Osteoblast (primary cell): ENCODE results near the gene GFPT2. TPM values are rescaled to one million over a fixed set of nuclear protein-coding genes. Genes with fewer than 3 reads are reported as not detected.
"Not testable (repeated sequence)": the region's sequence is repeated elsewhere in the genome, so short reads cannot be mapped to it uniquely, and the experiment has no call there.

Source experiments
- DNase-seq: peaks from one replicate; pipeline ENCODE4 v3.0.0; 2011; ENCODE audit warnings: low spot score, mixed read lengths; ENCODE audit not compliant: insufficient read length; ENCODE audit errors: missing footprints
- H2AFZ ChIP-seq: 2 replicates; pipeline ENCODE4 v1.6.0; 2011; ENCODE audit warnings: mild to moderate bottlenecking, low read length
- H3K27ac ChIP-seq: 2 replicates; pipeline ENCODE4 v1.5.1; 2011; ENCODE audit warnings: mild to moderate bottlenecking, low read depth, low read length, moderate library complexity
- H3K27me3 ChIP-seq: 2 replicates; pipeline ENCODE4 v1.6.0; 2012; ENCODE audit warnings: mild to moderate bottlenecking, control low read depth, inconsistent platforms, low read length, moderate library complexity; ENCODE audit not compliant: insufficient read depth
- H3K36me3 ChIP-seq: 2 replicates; pipeline ENCODE4 v1.5.1; 2011; ENCODE audit warnings: mild to moderate bottlenecking, low read length, control low read depth, moderate library complexity; ENCODE audit not compliant: insufficient read depth
- H3K4me1 ChIP-seq: 2 replicates; pipeline ENCODE4 v1.5.1; 2011; ENCODE audit warnings: mild to moderate bottlenecking, low read length, control low read depth, moderate library complexity; ENCODE audit not compliant: insufficient read depth
- H3K4me2 ChIP-seq: 2 replicates; pipeline ENCODE4 v1.6.0; 2011; ENCODE audit warnings: mild to moderate bottlenecking, low read length; ENCODE audit not compliant: insufficient read depth
- H3K4me3 ChIP-seq: fragments of 200-600 bp; sonication (generic); 3 replicates; pipeline ENCODE4 v1.5.1; 2012; ENCODE audit warnings: mild to moderate bottlenecking, low read length, inconsistent platforms; ENCODE audit not compliant: insufficient read depth
- H3K79me2 ChIP-seq: 2 replicates; pipeline ENCODE4 v1.6.0; 2012; ENCODE audit warnings: mild to moderate bottlenecking, low read length, control low read depth, inconsistent platforms; ENCODE audit not compliant: insufficient read depth
- H3K9me3 ChIP-seq: 2 replicates; pipeline ENCODE4 v1.5.1; 2011; ENCODE audit warnings: low read depth, low read length, control low read depth
- H4K20me1 ChIP-seq: 2 replicates; pipeline ENCODE4 v1.6.0; 2012; ENCODE audit warnings: mild to moderate bottlenecking, low read length, control low read depth; ENCODE audit not compliant: insufficient read depth
- total RNA-seq: library from RNA; depleted of rRNA; stranded (reverse); fragments of >200 nt; gene quantifications from 2 replicates; pipeline ENCODE4 v1.2.3, GENCODE V29; 2012
- TF ChIP-seq, protein P1 (sequence below): IDR thresholded peaks from 2 replicates; pipeline ENCODE4 v1.5.1; 2011; ENCODE audit warnings: mild to moderate bottlenecking, low read depth, low read length, moderate library complexity; ENCODE audit errors: extremely low read depth

GFPT2 gene
- total RNA-seq, 1 donor, result 30.4 TPM

DNA sequence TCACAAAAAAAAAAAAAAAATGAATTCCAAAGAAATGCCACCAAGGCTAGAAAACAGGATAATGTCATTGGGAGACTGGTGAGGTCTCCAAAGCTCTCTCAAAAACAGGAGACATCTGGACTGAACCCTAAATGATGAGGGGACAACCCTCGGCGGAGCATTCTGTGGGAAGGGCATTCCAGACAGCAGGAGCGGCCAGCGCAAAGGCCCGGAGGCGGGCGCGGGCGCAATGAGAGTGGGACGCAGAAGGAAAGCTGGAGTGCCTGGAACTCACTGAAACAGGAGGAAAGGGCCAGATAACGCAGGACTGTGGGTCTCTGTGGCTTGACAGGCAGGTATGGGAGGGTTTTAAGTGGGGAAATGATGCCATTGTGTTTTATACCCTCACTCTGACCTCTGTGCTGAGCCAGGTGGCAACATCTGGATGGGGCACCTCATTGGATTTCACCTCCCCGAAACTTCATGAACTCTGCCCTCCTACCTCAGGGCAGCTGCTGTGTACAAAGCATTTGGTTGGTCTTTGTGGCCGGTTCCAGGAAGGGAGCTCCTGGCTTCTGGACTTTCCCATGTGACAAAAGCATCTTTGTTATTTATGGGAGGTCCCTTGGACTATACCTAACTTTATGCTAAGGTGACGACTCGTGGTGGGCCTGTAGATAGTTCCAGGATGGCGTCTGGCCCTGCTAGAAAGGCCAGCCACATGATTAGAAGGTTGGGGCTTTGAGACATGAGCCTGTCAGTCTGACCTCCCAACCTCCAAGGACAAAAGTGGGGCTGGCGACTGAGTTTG lies 49.7 kb downstream of the GFPT2 start:
- TF ChIP-seq, protein P1, sequence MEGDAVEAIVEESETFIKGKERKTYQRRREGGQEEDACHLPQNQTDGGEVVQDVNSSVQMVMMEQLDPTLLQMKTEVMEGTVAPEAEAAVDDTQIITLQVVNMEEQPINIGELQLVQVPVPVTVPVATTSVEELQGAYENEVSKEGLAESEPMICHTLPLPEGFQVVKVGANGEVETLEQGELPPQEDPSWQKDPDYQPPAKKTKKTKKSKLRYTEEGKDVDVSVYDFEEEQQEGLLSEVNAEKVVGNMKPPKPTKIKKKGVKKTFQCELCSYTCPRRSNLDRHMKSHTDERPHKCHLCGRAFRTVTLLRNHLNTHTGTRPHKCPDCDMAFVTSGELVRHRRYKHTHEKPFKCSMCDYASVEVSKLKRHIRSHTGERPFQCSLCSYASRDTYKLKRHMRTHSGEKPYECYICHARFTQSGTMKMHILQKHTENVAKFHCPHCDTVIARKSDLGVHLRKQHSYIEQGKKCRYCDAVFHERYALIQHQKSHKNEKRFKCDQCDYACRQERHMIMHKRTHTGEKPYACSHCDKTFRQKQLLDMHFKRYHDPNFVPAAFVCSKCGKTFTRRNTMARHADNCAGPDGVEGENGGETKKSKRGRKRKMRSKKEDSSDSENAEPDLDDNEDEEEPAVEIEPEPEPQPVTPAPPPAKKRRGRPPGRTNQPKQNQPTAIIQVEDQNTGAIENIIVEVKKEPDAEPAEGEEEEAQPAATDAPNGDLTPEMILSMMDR, result no peak
- H3K4me1 ChIP-seq, result no peaks in the 10 kb centered on the region
- H3K4me3 ChIP-seq, result no peak overlapping the region
- no peak overlapping the region for H3K4me2 ChIP-seq
- no peak overlapping the region for H3K27ac ChIP-seq
- H2AFZ ChIP-seq, result no peak overlapping the region
- H3K27me3 ChIP-seq, result no peaks in the 10 kb centered on the region
- peaks cover 57% of the 10 kb centered on the region for H3K36me3 ChIP-seq
- H4K20me1 ChIP-seq, result no peaks in the 10 kb centered on the region
- H3K9me3 ChIP-seq, result no peaks in the 10 kb centered on the region
- H3K79me2 ChIP-seq, result no peaks in the 10 kb centered on the region
- no peak for DNase-seq

DNA sequence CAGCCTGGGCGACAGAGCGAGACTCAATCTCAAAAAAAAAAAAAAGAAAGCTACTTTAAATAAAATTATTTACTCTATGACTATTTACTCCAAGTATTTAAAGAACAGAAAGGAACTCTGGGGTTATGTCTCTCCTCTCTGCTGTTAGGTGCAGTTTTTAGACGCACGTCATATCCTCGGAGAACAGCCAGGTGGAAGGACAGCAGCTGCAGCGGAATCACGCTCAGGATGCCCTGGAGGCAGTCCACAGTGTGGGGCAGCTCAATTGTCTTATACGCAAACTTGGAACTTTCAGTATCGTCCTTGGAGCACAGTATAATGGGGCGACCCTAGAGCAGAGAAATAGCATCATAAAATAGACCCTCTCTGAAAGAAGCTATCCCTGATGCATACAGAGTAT lies 50.9 kb downstream of the GFPT2 start:
- no peak overlapping the region for H2AFZ ChIP-seq
- H3K27ac ChIP-seq, result no peak overlapping the region
- H3K4me1 ChIP-seq, result no peaks in the 10 kb centered on the region
- no peaks in the 10 kb centered on the region for H3K9me3 ChIP-seq
- no peak overlapping the region for H3K4me3 ChIP-seq
- peaks cover 52% of the 10 kb centered on the region for H3K36me3 ChIP-seq
- H3K4me2 ChIP-seq, result no peak overlapping the region
- H4K20me1 ChIP-seq, result no peaks in the 10 kb centered on the region
- no peaks in the 10 kb centered on the region for H3K27me3 ChIP-seq
- no peaks in the 10 kb centered on the region for H3K79me2 ChIP-seq
- no peak for DNase-seq
- TF ChIP-seq, protein P1, result no peak

DNA sequence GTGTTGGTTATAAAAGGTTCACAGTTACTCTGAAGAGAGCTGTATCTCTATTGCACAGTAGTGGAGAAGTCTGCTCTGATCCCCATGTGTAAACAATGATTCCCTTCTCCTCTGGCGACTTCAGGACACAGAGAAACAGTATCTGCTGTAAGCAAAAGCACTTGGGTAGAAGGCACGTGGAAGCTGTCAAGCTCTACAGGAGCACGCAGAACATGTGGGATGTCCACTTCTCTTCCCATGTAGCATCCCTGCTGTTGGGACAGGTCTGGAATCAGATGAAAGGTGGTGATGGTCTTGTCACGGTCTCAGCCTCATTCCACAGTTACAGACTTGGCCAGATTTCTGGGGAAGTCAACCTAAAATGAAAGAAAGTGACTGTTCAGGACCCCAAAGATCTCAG lies 51.9 kb downstream of the GFPT2 start:
- no peaks in the 10 kb centered on the region for H4K20me1 ChIP-seq
- H3K4me1 ChIP-seq, result no peaks in the 10 kb centered on the region
- peaks cover 42% of the 10 kb centered on the region for H3K36me3 ChIP-seq
- no peak overlapping the region for H3K27ac ChIP-seq
- H3K9me3 ChIP-seq, result no peaks in the 10 kb centered on the region
- TF ChIP-seq, protein P1, result no peak
- H2AFZ ChIP-seq, result no peak overlapping the region
- no peak for DNase-seq
- H3K4me2 ChIP-seq, result no peak overlapping the region
- H3K27me3 ChIP-seq, result no peaks in the 10 kb centered on the region
- no peak overlapping the region for H3K4me3 ChIP-seq
- no peaks in the 10 kb centered on the region for H3K79me2 ChIP-seq

DNA sequence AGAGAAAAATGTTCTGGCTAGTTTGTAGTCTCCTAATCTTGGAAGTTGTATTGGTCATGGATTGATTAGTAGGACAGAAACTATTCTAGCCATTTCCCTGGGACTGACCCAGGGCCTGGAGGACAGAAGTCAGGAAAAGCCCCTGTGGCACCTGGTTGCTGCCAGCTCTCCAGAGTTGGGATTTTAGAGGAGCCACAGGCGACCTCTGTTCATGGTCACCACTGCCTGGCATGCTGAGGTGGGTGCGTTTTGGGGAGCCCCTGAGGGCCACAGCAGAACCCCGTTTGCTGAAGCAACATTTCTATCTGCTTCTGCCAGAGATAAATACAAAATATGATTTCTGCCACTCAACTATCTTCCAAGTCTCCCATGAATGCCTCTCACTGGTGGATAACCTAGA lies 53.6 kb downstream of the GFPT2 start:
- no peaks in the 10 kb centered on the region for H3K9me3 ChIP-seq
- no peaks in the 10 kb centered on the region for H4K20me1 ChIP-seq
- H3K4me1 ChIP-seq, result no peaks in the 10 kb centered on the region
- H3K27me3 ChIP-seq, result no peaks in the 10 kb centered on the region
- no peak overlapping the region for H3K4me3 ChIP-seq
- DNase-seq, result no peak
- no peaks in the 10 kb centered on the region for H3K79me2 ChIP-seq
- peaks cover 35% of the 10 kb centered on the region for H3K36me3 ChIP-seq
- TF ChIP-seq, protein P1, result no peak
- no peak overlapping the region for H3K4me2 ChIP-seq
- no peak overlapping the region for H2AFZ ChIP-seq
- no peak overlapping the region for H3K27ac ChIP-seq

DNA sequence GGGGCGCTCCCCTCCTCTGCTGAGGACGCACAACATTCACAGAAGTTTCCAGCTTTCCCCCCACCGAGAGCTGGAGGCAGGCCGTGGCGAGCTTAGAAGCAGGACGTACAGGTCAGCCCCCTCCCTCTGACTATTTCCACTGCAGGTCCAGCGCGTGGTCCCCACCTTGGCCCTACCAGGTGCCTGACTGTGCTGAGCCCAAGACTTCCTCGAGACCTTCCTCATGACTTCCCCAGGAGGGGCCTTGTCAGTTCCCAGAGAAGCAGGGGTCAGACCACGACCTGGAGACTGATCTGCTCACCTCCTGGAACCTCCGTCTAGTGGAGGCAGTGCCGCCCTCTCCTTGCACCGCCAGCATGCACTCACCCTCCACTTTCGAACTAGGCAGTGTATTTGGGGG lies 54.1 kb downstream of the GFPT2 start:
- not testable (repeated sequence) for H3K27me3 ChIP-seq, H3K4me2 ChIP-seq, H3K9me3 ChIP-seq, DNase-seq, H4K20me1 ChIP-seq, H2AFZ ChIP-seq, H3K4me3 ChIP-seq, H3K27ac ChIP-seq, H3K4me1 ChIP-seq, H3K79me2 ChIP-seq
- peaks cover 30% of the 10 kb centered on the region for H3K36me3 ChIP-seq
